HCT116 (cell line): ENCODE data around the gene P2RX6. TPM values are rescaled to one million over a fixed set of nuclear protein-coding genes. Genes with fewer than 3 reads are reported as not detected.

Experiments used
- ATAC-seq: fragments of 200-7000 bp; cut with Tn5 transposase; 2 replicates; pipeline ENCODE4 v1.9.1; 2020; ENCODE audit warnings: mild to moderate bottlenecking, moderate library complexity
- BruUV-seq: library from RNA; stranded (reverse); fragments of 400-500 nt; replicated peaks from 2 replicates; lab custom pipeline; 2021; lab: Mats Ljungman, UMichigan
- CTCF ChIA-PET: fragments of 300-600 bp; sonication (Branson Sonifier 250); formaldehyde crosslinking; loops from one replicate; lab custom pipeline; 2021; ENCODE audit warnings: antibody characterized with exemption; lab: Charles Lee
- POLR2A ChIA-PET: fragments of 300-600, 350-600 bp; sonication (Branson Sonifier 250); formaldehyde crosslinking; loops from one replicate; lab custom pipeline; 2021; ENCODE audit warnings: antibody characterized with exemption; lab: Charles Lee
- RAD21 ChIA-PET, 2 experiments: fragments of 300-600 bp; sonication (Branson Sonifier 250); formaldehyde crosslinking; loops; one replicate each; lab custom pipeline; 2023; ENCODE audit warnings: low total read pairs in 2 of 2; ENCODE audit not compliant: uncharacterized antibody in 2 of 2, unreplicated experiment in 2 of 2, low non-redundant PET in 1 of 2; lab: Charles Lee
- DNase-seq: peaks from one replicate; pipeline ENCODE4 v3.0.0-alpha.2; 2010; ENCODE audit warnings: low read depth, low spot score
- H2AFZ ChIP-seq: fragments of 200-600 bp; shearing (Covaris generic), sonication (generic); 2 replicates; pipeline ENCODE4 v1.6.1; 2017; ENCODE audit warnings: low read depth, mixed run types, mixed read lengths, antibody characterized with exemption, low read length; ENCODE audit not compliant: poor library complexity, severe bottlenecking
- H3K27ac ChIP-seq: 2 replicates; pipeline ENCODE4 v1.5.1; 2012; ENCODE audit warnings: low read depth, low read length
- H3K27me3 ChIP-seq: fragments of 200-600 bp; sonication (generic); 2 replicates; pipeline ENCODE4 v1.6.1; 2016; ENCODE audit warnings: mixed run types, low read length, mixed read lengths; ENCODE audit not compliant: insufficient read depth
- H3K36me3 ChIP-seq, 2 experiments: fragments of 200-500 bp in 1 of 2; fragments of 200-600 bp in 1 of 2; sonication (Bioruptor generic) in 1 of 2; sonication (generic) in 1 of 2; 2 replicates each; pipeline versions ENCODE4 v1.5.1 to v1.6.1; 2014 to 2016; ENCODE audit warnings: low read length in 2 of 2, inconsistent platforms in 1 of 2, mixed read lengths in 1 of 2, mixed run types in 1 of 2; ENCODE audit not compliant: insufficient read depth in 2 of 2, control insufficient read depth in 1 of 2
- H3K4me1 ChIP-seq, 2 experiments: fragments of 200-600 bp in 1 of 2; sonication (generic) in 1 of 2; 2 replicates each; pipeline versions ENCODE4 v1.5.1 to v1.6.1; 2012 to 2017; ENCODE audit warnings: low read length in 2 of 2, inconsistent platforms in 1 of 2, mild to moderate bottlenecking in 1 of 2, mixed read lengths in 1 of 2, mixed run types in 1 of 2, moderate library complexity in 1 of 2; ENCODE audit not compliant: insufficient read depth in 2 of 2, control insufficient read depth in 1 of 2
- H3K4me2 ChIP-seq: fragments of 200-600 bp; sonication (generic); 2 replicates; pipeline ENCODE4 v1.6.1; 2017; ENCODE audit warnings: mixed run types, low read length, mixed read lengths
- H3K4me3 ChIP-seq, 2 experiments: fragments of 200-600 bp in 1 of 2; sonication (generic) in 1 of 2; replicated peaks in 1 of 2; 2 replicates each; pipeline ENCODE4 v1.5.1; 2011 to 2016; ENCODE audit warnings: low read length in 2 of 2, control low read depth in 1 of 2, low read depth in 1 of 2, mild to moderate bottlenecking in 1 of 2, mixed read lengths in 1 of 2, mixed run types in 1 of 2
- H3K79me2 ChIP-seq: fragments of 200-600 bp; sonication (generic); 2 replicates; pipeline ENCODE4 v1.6.1; 2017; ENCODE audit warnings: mild to moderate bottlenecking, mixed run types, low read length, moderate library complexity, mixed read lengths; ENCODE audit not compliant: insufficient read depth
- H3K9ac ChIP-seq: fragments of 200-600 bp; sonication (generic); 2 replicates; pipeline ENCODE4 v1.6.1; 2016; ENCODE audit warnings: low read length, mixed read lengths
- H3K9me2 ChIP-seq: fragments of 200-600 bp; sonication (generic), shearing (Covaris generic); 2 replicates; pipeline ENCODE4 v1.6.1; 2017; ENCODE audit warnings: mixed run types, mild to moderate bottlenecking, moderate library complexity; ENCODE audit not compliant: insufficient read depth
- H3K9me3 ChIP-seq, 2 experiments: fragments of 200-500 bp in 1 of 2; fragments of 200-600 bp in 1 of 2; sonication (Bioruptor generic) in 1 of 2; sonication (generic) in 1 of 2; 2 replicates each; pipeline ENCODE4 v1.6.1; 2014 to 2017; ENCODE audit warnings: low read length in 2 of 2, mixed read lengths in 2 of 2, inconsistent platforms in 1 of 2, low read depth in 1 of 2, mild to moderate bottlenecking in 1 of 2, mixed run types in 1 of 2, moderate library complexity in 1 of 2; ENCODE audit not compliant: control insufficient read depth in 1 of 2, insufficient read depth in 1 of 2
- H4K20me1 ChIP-seq: fragments of 200-600 bp; sonication (generic), shearing (Covaris generic); 2 replicates; pipeline ENCODE4 v1.6.1; 2017; ENCODE audit warnings: mixed run types, mild to moderate bottlenecking, moderate library complexity; ENCODE audit not compliant: insufficient read depth
- ATF3 ChIP-seq: IDR thresholded peaks from 2 replicates; pipeline ENCODE4 v1.6.1; 2012
- CBX3 ChIP-seq: IDR thresholded peaks from 2 replicates; pipeline ENCODE4 v1.6.1; 2012; ENCODE audit warnings: low read depth
- EGR1 ChIP-seq: IDR thresholded peaks from 2 replicates; pipeline ENCODE4 v1.6.1; 2012; ENCODE audit warnings: low read depth
- ELF1 ChIP-seq: IDR thresholded peaks from 2 replicates; pipeline ENCODE4 v1.6.1; 2012; ENCODE audit warnings: low read depth, borderline replicate concordance
- EZH2 ChIP-seq: fragments of 200-600 bp; sonication (generic); IDR thresholded peaks from 2 replicates; pipeline ENCODE4 v1.6.1; 2017; ENCODE audit warnings: antibody characterized with exemption, mixed run types
- EZH2phosphoT487 ChIP-seq: fragments of 200-600 bp; IDR thresholded peaks from 2 replicates; pipeline ENCODE4 v1.6.1; 2018; ENCODE audit warnings: antibody characterized with exemption, borderline replicate concordance
- FOSL1 ChIP-seq: IDR thresholded peaks from 2 replicates; pipeline ENCODE4 v1.6.1; 2012; ENCODE audit warnings: low read depth
- JUND ChIP-seq: IDR thresholded peaks from 2 replicates; pipeline ENCODE4 v1.6.1; 2012
- POLR2A ChIP-seq: IDR thresholded peaks from 2 replicates; pipeline ENCODE4 v1.7.0; 2011; ENCODE audit warnings: borderline replicate concordance; ENCODE audit not compliant: insufficient read depth, insufficient read length; ENCODE audit errors: extremely low read depth
- POLR2AphosphoS5 ChIP-seq: IDR thresholded peaks from 2 replicates; pipeline ENCODE4 v1.6.1; 2011; ENCODE audit warnings: mild to moderate bottlenecking, low read depth, low read length, moderate library complexity
- REST ChIP-seq: IDR thresholded peaks from 2 replicates; pipeline ENCODE4 v1.6.1; 2012; ENCODE audit warnings: low read depth
- SIN3A ChIP-seq: IDR thresholded peaks from 2 replicates; pipeline ENCODE4 v1.6.1; 2012; ENCODE audit warnings: low read depth
- SP1 ChIP-seq: IDR thresholded peaks from 2 replicates; pipeline ENCODE4 v1.6.1; 2012; ENCODE audit warnings: low read depth
- SRF ChIP-seq: IDR thresholded peaks from 2 replicates; pipeline ENCODE4 v1.6.1; 2012; ENCODE audit warnings: low read depth
- YY1 ChIP-seq: IDR thresholded peaks from 2 replicates; pipeline ENCODE4 v1.6.1; 2011; ENCODE audit warnings: low read length, low read depth, moderate library complexity, mild to moderate bottlenecking; ENCODE audit not compliant: insufficient replicate concordance; ENCODE audit errors: extremely low read depth
- ZBTB33 ChIP-seq: IDR thresholded peaks from 2 replicates; pipeline ENCODE4 v1.6.1; 2011; ENCODE audit warnings: mild to moderate bottlenecking, low read length, moderate library complexity; ENCODE audit not compliant: insufficient replicate concordance; ENCODE audit errors: extremely low read depth
- ZFX ChIP-seq: fragments of 450-650 bp; IDR thresholded peaks from 2 replicates; pipeline ENCODE4 v1.6.1; 2017
- ZNF274 ChIP-seq: fragments of 200-500 bp; sonication (Bioruptor generic); IDR thresholded peaks from 2 replicates; pipeline ENCODE4 v1.6.1; 2014; ENCODE audit warnings: mild to moderate bottlenecking, low read depth, low read length, inconsistent platforms
- intact Hi-C: fragments of 100-400 bp; cut with micrococcal nuclease; formaldehyde crosslinking; loops from 2 replicates; pipeline ENCODE4 v1.10.0; 2022
- total RNA-seq: library from RNA; stranded (reverse); gene quantifications from one replicate; pipeline ENCODE4 v1.2.1, GENCODE V29; 2021; ENCODE audit not compliant: unreplicated experiment

The P2RX6 gene
- total RNA-seq, 1 experiment from 2014 or later = 0.20 TPM

- BruUV-seq = no TSS peak
- Histone ChIP-seq H3K4me3 (no peak overlapping the region), H3K9me2 (no peaks in the 10 kb centered on the region), H3K4me2 (no peak overlapping the region), H3K4me1 (peaks cover 0 to 11% of the 10 kb centered on the region in 2 experiments; a peak in 2 of 4 replicates), H3K79me2 (no peaks in the 10 kb centered on the region), H3K27ac (no peak overlapping the region), H3K27me3 (no peaks in the 10 kb centered on the region), H3K9me3 (0 out of 4 replicates have a peak, but pooled peaks cover 0 to 4% of the 10 kb centered on the region in 2 experiments), H2AFZ (no peak overlapping the region), H4K20me1 (no peaks in the 10 kb centered on the region), H3K36me3 (no peaks in the 10 kb centered on the region), H3K9ac (no peak overlapping the region)
- TF ChIP-seq ATF3 = no peak
- TF ChIP-seq FOSL1 = no peak
- no peak for TF ChIP-seq ZBTB33
- no peak for TF ChIP-seq ZNF274
- no peak for TF ChIP-seq EZH2phosphoT487
- TF ChIP-seq REST = no peak
- TF ChIP-seq ELF1 = no peak
- no peak for TF ChIP-seq JUND
- no peak for TF ChIP-seq EGR1
- no peak for TF ChIP-seq EZH2
- no peak for TF ChIP-seq CBX3
- no peak for TF ChIP-seq YY1
- no peak for TF ChIP-seq POLR2AphosphoS5
- no peak for TF ChIP-seq SIN3A
- no peak for TF ChIP-seq SRF
- no peak for TF ChIP-seq ZFX
- no peak for TF ChIP-seq POLR2A
- no peak for TF ChIP-seq SP1
- POLR2A ChIA-PET = no interaction called here
- ATAC-seq (no peak), DNase-seq (no peak)
- intact Hi-C loops = no loop called here
- CTCF ChIA-PET = no interaction called here
- RAD21 ChIA-PET = no interaction called here
Observed at GRCh38 chr22:21070690-21071615, 56.0 kb downstream of the P2RX6 start.
